Motor neuron (in vitro differentiated cells): ENCODE results near the gene NR1H3. TPM values are rescaled to one million over a fixed set of nuclear protein-coding genes. Genes with fewer than 3 reads are reported as not detected.

Experiments
- ATAC-seq, 8 experiments: fragments of 200-7000 bp; cut with Tn5 transposase; replicated peaks in 6 of 8; 2 replicates each; pipeline ENCODE4 v1.8.0; 2021; ENCODE audit warnings: mild to moderate bottlenecking in 8 of 8, moderate library complexity in 8 of 8
- H3K27ac ChIP-seq, 2 donors: fragments of 250-450 bp; sonication (Bioruptor Pico); 2 replicates each; pipeline ENCODE4 v1.9.0; 2021; ENCODE audit warnings: antibody characterized with exemption in 2 of 2, mild to moderate bottlenecking in 2 of 2, moderate library complexity in 1 of 2
- H3K4me1 ChIP-seq, 2 donors: fragments of 250-450 bp; sonication (Bioruptor Pico); replicated peaks in 1 of 2; 2 replicates each; pipeline ENCODE4 v1.6.1; 2021; ENCODE audit warnings: antibody characterized with exemption in 2 of 2, mild to moderate bottlenecking in 2 of 2, moderate library complexity in 1 of 2
- H3K4me3 ChIP-seq, 5 donors: fragments of 250-450 bp; sonication (Bioruptor Pico); 2 replicates each; pipeline ENCODE4 v1.9.0; 2021; ENCODE audit warnings: antibody characterized with exemption in 5 of 5, mild to moderate bottlenecking in 5 of 5, moderate library complexity in 4 of 5
- whole genome bisulfite sequencing, 10 experiments: fragments of 450-650 bp; shearing (Covaris generic); methylation state at CpG; one replicate each; pipeline ENCODE4 v1.0.0; 2022; 5-methylcytosine and 5-hydroxymethylcytosine counted together
- in situ Hi-C, 9 experiments: fragments of 400-800 bp; cut with MboI; loops; one replicate each; pipeline ENCODE4 v1.15.0; 2021; ENCODE audit warnings: low sequenced_read_pairs in 9 of 9, low pct_unique_long_range_greater_than_20kb in 2 of 9; ENCODE audit not compliant: unreplicated experiment in 9 of 9
- total RNA-seq, 8 experiments: library from RNA; unstranded; fragments of 300-600 nt; gene quantifications; 2 replicates each; pipeline versions ENCODE4 v1.2.3 to v1.2.4, GENCODE V29; 2022

The NR1H3 gene
- total RNA-seq, 8 experiments from 2014 or later = 9.7 to 40.7 (median 15.4) TPM

DNA sequence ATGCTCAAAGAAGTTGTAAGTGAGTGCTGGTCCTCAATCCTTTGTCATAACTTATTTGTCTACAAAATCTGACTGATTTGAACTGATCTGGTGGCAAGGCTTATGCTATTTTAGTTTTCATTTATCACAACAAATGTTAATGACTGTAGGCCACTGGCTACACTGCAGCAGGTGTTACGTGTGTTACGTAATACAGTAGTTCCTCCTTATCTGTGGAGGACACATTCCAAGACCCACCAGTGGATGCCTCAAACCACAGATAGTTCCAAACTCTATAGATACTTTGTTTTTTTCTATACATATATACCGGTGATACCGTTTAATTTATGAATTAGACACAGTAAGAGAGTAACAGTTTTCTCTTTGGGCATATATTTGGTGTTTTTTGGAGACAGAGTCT, 19.1 kb downstream of the NR1H3 start:
- whole genome bisulfite sequencing, 10 experiments = 40 to 98% (median 97%) methylated on average over 1 to 4 of the region's 4 CpGs; no CpG with 5 or more reads in 2 of the 10 experiments

DNA sequence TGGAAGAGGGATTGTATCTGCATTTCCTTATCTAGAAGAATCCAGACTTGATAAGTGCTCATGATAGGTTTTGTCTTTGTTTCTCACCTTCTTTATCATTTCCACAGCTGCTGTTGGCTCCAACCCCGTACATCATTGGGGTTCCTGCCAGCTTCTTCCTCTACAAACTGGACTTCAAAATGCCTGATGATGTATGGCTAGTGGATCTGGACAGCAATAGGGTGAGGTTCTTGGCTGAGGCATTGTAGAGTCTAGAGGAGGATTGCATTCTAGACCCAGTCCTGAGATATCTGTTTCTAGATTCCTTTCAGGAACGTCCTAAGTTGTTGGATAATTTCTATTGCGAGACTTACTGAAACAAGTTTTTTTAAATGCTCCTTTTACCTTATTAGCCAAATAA, 20.3 kb downstream of the NR1H3 start:
- Histone ChIP-seq H3K4me1 (peaks cover 0 to 3% of the 10 kb centered on the region in 2 donors), H3K27ac (no peak overlapping the region), H3K4me3 (no peak overlapping the region)
- in situ Hi-C loops = no loop called here
- peak in 1 of 8 experiments; percentile 48 for ATAC-seq
- 56 to 100% (median 91%) methylated on average over 1 to 3 of the region's 3 CpGs; no CpG with 5 or more reads in 2 of the 10 experiments for WGBS, 10 experiments

More for the DNA sequence above, 19.1 kb downstream of the NR1H3 start:
- Histone ChIP-seq H3K4me1 (peaks cover 4 to 12% of the 10 kb centered on the region in 2 donors), H3K27ac (no peak overlapping the region), H3K4me3 (no peak overlapping the region)
- in situ Hi-C loops = no loop called here
- no peak for ATAC-seq

DNA sequence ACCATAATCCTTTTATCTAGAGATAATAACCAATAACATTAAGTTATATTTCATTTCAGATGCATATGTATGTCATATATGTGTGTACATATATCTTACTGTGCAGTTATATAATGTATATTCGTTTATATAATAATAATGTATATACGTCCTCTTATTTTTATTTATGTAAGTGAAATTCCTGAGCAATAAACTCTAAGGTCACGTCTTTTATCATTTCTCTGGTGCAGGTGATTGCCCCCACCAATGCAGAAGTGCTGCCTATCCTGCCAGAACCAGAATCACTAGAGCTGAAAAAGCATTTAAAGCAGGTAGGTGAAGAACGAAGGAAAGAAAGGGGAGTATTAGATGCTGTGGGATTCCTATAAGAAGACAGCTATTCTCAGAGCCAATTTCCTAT, 21.0 kb downstream of the NR1H3 start:
- 89 to 100% (median 98%) methylated on average over 1 to 4 of the region's 4 CpGs; no CpG with 5 or more reads in 2 of the 10 experiments for WGBS, 10 experiments
- in situ Hi-C loops = no loop called here
- Histone ChIP-seq H3K4me1 (peaks cover 0 to 3% of the 10 kb centered on the region in 2 donors), H3K4me3 (no peak overlapping the region), H3K27ac (no peak overlapping the region)
- ATAC-seq = no peak

DNA sequence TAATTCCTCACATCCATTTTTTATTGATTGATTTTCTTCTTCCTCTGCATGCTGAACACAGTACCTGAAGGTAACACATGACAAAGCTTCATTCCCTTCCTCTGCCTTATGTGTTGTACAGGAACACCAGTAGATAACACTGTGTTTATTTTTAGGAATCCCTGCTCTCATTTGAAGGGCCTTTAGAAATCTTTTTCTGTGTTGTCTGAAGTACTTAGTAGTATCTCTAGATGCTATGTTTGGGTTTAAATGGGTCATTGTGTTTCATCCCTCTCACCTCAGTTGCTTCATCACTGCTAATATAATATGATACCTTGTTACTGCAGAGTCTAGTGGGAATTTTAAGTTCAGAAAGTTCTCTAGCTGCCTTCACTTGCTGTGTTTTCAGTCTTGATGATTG, 22.3 kb downstream of the NR1H3 start:
- no peak overlapping the region for H3K4me3 ChIP-seq
- H3K27ac ChIP-seq = no peak overlapping the region
- in situ Hi-C loops = no loop called here
- H3K4me1 ChIP-seq = peaks cover 0 to 3% of the 10 kb centered on the region in 2 donors
- ATAC-seq = no peak

DNA sequence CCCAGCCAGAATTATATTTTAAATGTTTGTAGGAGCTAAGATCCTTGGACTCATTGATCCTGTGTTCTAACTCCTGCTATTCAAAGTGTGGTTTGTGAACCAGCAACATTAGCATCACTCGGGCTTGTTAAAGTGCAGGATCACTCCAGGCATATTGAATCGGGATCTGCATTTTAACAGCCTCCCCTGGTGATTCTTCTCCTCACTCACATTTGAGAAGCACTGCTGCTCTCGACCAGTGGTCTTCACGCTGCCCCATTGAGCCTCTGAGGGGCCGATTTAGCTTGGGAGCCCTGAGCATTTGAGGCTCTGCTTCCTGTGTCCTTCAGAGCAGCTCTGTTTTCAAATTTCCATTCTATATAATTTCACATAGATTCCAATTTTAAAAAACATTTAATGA, 23.1 kb downstream of the NR1H3 start:
- Histone ChIP-seq H3K4me3 (no peak overlapping the region), H3K27ac (no peak overlapping the region), H3K4me1 (peaks cover 0 to 3% of the 10 kb centered on the region in 2 donors)
- no peak for ATAC-seq
- WGBS, 10 experiments = 40 to 100% (median 52%) methylated on average over 1 to 5 of the region's 5 CpGs; no CpG with 5 or more reads in 4 of the 10 experiments
- in situ Hi-C loops = no loop called here

DNA sequence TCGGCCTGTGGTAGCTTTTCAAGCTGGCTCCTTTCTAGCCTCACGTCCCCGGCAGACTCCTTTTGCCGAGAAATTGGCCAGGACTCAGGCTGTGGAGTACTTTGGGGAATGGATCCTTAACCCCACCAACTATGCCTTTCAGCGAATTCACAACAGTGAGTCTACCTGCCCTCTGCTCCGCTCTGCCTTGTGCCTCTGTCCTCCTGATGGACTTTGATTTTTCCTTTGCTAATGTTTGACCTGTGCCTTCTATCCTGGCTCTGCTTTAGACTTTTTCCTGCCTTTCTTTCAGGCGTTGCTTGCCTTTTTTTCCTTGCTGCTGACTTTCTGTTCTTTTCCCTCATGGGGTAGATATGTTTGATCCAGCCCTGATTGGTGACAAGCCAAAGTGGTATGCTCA, 24.7 kb downstream of the NR1H3 start:
- Histone ChIP-seq H3K4me3 (no peak overlapping the region), H3K27ac (no peak overlapping the region), H3K4me1 (peaks cover 0 to 3% of the 10 kb centered on the region in 2 donors)
- no peak for ATAC-seq
- in situ Hi-C loops = no loop called here
- WGBS, 10 experiments = 70 to 100% (median 100%) methylated on average over 1 to 6 of the region's 7 CpGs; no CpG with 5 or more reads in 1 of the 10 experiments

DNA sequence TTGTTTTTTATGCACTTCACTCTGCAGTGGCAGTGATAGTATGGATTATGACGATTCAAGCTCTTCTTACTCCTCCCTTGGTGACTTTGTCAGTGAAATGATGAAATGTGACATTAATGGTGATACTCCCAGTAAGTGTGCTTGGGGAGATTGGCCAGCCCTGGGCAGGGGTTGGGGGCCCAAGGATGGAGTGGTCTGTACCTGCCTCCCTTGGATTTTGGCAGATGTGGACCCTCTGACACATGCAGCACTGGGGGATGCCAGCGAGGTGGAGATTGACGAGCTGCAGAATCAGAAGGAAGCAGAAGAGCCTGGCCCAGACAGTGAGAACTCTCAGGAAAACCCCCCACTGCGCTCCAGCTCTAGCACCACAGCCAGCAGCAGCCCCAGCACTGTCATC, 26.4 kb downstream of the NR1H3 start:
- Histone ChIP-seq H3K27ac (no peak overlapping the region), H3K4me1 (no peaks in the 10 kb centered on the region), H3K4me3 (no peak overlapping the region)
- in situ Hi-C loops = no loop called here
- 71 to 100% (median 90%) methylated on average over 1 to 2 of the region's 4 CpGs; no CpG with 5 or more reads in 6 of the 10 experiments for WGBS, 10 experiments
- no peak for ATAC-seq

DNA sequence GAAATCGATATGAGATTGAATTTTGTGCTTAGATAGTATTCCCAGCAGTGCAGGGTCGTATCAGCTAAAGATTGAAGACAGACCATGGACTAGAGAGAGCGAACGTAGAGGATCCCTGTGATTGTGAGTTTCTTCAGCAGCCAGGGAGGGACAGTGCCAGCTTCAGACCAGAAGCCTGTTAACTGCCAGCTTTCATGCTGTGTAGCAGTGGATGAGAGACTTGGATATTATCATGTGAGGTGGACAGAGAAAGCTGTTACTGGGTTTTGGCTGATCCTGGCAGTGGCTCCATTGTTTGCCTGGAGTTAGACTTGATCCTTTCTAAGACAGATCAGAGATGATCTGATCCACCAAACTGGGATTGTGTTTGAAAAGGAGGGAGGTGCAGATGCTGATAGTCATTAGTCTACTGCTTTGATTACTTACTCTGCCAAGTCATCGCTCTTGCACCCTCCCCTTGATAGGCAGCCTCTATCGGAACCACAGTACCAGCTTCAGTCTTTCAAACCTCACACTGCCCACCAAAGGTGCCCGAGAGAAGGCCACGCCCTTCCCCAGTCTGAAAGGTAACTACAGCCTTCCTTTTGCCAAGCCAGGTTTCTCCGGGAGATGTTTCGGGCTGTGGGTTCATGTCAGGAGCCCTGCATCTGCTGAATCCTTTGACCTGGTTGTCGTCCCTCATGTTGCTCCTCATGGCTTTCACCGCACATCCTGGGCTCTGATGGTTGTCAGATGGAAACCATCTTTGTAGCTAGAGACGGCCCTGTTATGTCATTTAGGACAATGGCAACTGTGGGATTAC, 28.4 kb downstream of the NR1H3 start:
- WGBS, 10 experiments = 79 to 100% (median 94%) methylated on average over 1 to 11 of the region's 13 CpGs; no CpG with 5 or more reads in 1 of the 10 experiments
- no peak for ATAC-seq
- in situ Hi-C loops = no loop called here
- Histone ChIP-seq H3K4me1 (no peaks in the 10 kb centered on the region), H3K27ac (no peak overlapping the region), H3K4me3 (no peak overlapping the region)

DNA sequence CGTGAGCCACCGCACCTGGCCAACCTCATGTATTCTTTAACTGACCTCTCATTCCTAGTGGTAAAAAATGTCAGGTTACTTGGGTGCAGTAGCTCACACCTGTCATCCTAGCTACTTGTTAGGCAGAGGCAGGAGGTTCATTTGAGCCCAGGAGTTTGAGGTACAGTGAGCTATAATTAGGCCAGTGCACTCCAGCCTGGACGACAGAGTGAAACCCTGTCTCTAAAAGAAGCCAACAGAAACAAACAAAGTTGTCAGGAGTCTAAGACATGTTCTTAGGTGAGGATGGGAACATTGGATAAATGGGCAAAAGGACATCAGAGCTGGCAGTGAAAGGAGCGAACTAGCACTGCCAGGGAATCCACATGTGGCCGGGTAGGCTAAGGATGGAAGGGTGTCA, 30.3 kb downstream of the NR1H3 start:
- no peaks in the 10 kb centered on the region for H3K4me1 ChIP-seq
- 76 to 100% (median 89%) methylated on average over 1 to 3 of the region's 5 CpGs; no CpG with 5 or more reads in 3 of the 10 experiments for WGBS, 10 experiments
- no peak for ATAC-seq
- H3K4me3 ChIP-seq = no peak overlapping the region
- no peak overlapping the region for H3K27ac ChIP-seq
- in situ Hi-C loops = no loop called here

DNA sequence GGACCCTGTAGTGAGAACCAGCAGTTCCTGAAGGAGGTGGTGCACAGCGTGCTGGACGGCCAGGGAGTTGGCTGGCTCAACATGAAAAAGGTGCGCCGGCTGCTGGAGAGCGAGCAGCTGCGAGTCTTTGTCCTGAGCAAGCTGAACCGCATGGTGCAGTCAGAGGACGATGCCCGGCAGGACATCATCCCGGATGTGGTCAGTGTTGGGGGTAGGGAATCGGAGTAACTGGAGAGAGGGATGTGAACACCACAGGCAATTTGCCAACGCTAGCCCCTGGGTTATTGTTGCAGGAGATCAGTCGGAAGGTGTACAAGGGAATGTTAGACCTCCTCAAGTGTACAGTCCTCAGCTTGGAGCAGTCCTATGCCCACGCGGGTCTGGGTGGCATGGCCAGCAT, 32.1 kb downstream of the NR1H3 start:
- Histone ChIP-seq H3K4me3 (no peak overlapping the region), H3K4me1 (no peaks in the 10 kb centered on the region), H3K27ac (no peak overlapping the region)
- WGBS, 10 experiments = 81 to 100% (median 100%) methylated on average over 1 to 11 of the region's 15 CpGs; no CpG with 5 or more reads in 4 of the 10 experiments
- ATAC-seq = no peak
- in situ Hi-C loops = no loop called here

DNA sequence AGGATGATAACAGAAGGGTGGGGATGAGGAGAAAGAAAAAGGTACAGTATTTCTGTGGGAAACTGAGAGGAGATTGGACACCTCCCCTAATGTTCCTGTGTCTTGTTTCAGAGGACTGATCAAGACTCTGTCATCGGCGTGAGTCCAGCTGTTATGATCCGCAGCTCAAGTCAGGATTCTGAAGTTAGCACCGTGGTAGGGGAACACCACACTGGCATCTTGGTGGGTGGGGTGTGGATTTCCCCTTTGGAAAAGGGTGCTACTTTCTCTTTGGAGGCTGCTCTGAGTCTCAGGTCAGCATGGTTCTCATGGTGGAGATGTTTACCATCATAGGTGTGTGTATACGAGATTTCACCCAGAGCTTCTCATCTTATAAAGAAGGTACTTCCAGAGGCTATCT, 37.6 kb downstream of the NR1H3 start:
- Histone ChIP-seq H3K4me3 (no peak overlapping the region), H3K4me1 (no peaks in the 10 kb centered on the region), H3K27ac (no peak overlapping the region)
- 95 to 100% (median 100%) methylated on average over 1 to 4 of the region's 5 CpGs; no CpG with 5 or more reads in 5 of the 10 experiments for WGBS, 10 experiments
- ATAC-seq = no peak
- in situ Hi-C loops = no loop called here

DNA sequence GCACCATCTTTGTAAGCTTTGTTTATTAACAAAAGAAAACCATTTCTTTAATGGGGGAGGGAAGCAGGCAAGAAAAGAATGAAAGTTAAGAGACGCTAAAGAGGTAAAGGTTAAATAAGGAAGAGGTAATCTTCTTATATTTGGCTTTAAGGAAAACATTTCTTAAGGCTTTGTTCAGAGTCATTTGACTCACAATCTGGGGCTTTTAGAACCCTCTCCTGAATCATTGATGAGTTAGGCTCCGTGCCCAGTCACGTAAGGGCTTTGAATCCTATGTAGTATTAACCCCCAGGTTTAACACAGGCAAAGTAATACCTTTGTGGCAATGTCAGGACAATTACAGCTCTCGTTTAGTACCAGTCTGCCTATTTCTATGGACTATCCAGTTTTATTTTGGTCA, 38.2 kb downstream of the NR1H3 start:
- Histone ChIP-seq H3K27ac (no peak overlapping the region), H3K4me1 (no peaks in the 10 kb centered on the region), H3K4me3 (no peak overlapping the region)
- no peak for ATAC-seq
- 67 to 100% (median 89%) methylated on average over 1 to 4 of the region's 4 CpGs for WGBS, 10 experiments
- in situ Hi-C loops = no loop called here

DNA sequence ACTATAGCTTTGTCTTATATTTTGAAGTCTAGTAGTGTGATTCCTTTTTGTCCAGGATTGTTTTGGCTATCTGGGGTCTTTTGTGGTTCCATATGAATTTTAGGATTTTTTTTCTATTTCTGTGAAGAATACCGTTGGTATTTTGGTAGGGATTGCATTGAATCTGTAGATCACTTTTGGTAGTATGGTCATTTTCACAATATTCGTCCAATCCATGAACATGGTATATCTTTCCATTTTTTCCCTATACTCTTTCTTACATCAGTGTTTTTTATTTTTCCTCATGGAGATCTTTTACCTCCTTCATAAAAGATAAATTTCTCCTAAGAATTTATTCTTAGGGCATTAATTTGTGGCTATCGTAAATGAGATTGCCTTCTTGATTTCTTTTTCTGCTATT, 41.3 kb downstream of the NR1H3 start:
- H3K4me1 ChIP-seq = no peaks in the 10 kb centered on the region
- no peak for ATAC-seq
- H3K27ac ChIP-seq = no peak overlapping the region
- whole genome bisulfite sequencing, 10 experiments = 89 to 100% (median 100%) methylated on average over 1 to 3 of the region's 3 CpGs
- no peak overlapping the region for H3K4me3 ChIP-seq
- in situ Hi-C loops = no loop called here

DNA sequence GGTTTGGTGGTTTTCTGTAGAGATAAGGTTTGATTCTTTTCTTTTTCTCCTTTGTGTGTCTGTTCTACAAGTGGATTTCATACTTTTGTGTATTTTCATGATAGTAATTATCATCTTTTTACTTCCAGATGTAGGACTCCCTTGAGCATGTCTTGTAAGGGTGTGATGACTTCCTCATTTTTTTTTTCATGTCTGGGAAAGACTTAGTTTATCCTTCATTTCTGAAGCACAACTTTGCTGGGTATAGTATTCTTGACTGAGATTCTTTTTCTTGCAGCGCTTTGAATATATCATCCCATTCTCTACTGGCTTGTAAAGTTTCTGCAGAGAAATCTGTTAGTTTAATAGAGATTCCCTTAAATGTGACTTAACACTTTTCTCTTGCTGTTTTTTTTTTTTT, 45.1 kb downstream of the NR1H3 start:
- H3K4me1 ChIP-seq = no peaks in the 10 kb centered on the region
- in situ Hi-C loops = no loop called here
- no peak overlapping the region for H3K27ac ChIP-seq
- WGBS, 10 experiments = 90 to 100% (median 100%) methylated on average over 1 of the region's 1 CpG; no CpG with 5 or more reads in 3 of the 10 experiments
- no peak overlapping the region for H3K4me3 ChIP-seq
- ATAC-seq = no peak
